ENCODE data around the gene BGLAP.
A peak's percentile ranks its signal among the peaks of the same experiment; 100 is the strongest.

The BGLAP gene

GRCh38 chr1:156228501-156228900 lies 13.5 kb upstream of the BGLAP start:
- no peak for DNase-seq

- no peak for DNase-seq
Observed at GRCh38 chr1:156229809-156230472, 12.0 kb upstream of the BGLAP start.

DNA sequence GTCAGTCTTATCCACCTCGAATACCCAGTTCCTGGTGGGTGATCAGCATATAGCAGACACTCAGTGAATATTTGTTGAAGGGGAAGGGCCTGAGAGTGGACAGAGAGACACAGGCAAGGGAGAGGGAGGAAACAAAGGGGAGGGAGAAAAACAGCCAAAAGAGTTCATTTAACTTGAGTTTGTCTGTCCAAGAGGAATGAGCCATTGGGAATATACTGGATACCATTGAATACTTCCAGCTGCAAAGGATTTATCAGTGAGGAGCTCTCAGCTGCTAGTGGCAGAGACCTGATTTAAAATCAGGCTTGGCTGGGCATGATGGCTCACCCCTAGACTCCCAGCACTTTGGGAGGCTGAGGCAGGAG lies 11.5 kb upstream of the BGLAP start:
- no peak for DNase-seq

GRCh38 chr1:156232201-156232894 lies 9.6 kb upstream of the BGLAP start:
- DNase-seq: no peak

GRCh38 chr1:156233426-156234127 lies 8.4 kb upstream of the BGLAP start:
- no peak for DNase-seq

- no peak for DNase-seq
Observed at GRCh38 chr1:156236164-156236563, 5.8 kb upstream of the BGLAP start.

DNA sequence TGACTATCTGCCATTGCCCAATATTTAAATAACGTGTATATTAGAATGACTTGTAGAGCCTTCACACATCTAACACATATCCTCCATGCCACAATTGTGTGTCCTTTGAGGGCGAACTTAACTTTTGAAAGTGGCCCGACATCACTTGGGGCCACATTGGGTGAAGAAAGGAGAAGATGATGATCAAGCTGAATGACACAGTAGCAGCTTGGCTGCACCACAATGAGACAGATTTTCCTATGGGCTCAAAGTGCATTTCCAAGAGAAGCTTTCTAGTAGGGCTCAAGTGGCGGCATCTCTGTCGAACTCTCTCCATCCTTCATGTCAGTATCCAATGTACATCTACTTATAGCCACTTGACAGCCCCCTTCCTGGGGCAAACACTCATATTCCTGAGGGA lies 3.7 kb upstream of the BGLAP start:
- DNase-seq: no peak

GRCh38 chr1:156241311-156241811 lies 623 bp upstream of the BGLAP start:
- DNase-seq: peak; percentile 60

DNA sequence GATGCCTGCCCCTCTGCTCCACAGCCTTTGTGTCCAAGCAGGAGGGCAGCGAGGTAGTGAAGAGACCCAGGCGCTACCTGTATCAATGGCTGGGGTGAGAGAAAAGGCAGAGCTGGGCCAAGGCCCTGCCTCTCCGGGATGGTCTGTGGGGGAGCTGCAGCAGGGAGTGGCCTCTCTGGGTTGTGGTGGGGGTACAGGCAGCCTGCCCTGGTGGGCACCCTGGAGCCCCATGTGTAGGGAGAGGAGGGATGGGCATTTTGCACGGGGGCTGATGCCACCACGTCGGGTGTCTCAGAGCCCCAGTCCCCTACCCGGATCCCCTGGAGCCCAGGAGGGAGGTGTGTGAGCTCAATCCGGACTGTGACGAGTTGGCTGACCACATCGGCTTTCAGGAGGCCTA lies 754 bp downstream of the BGLAP start:
- no peak for DNase-seq

DNA sequence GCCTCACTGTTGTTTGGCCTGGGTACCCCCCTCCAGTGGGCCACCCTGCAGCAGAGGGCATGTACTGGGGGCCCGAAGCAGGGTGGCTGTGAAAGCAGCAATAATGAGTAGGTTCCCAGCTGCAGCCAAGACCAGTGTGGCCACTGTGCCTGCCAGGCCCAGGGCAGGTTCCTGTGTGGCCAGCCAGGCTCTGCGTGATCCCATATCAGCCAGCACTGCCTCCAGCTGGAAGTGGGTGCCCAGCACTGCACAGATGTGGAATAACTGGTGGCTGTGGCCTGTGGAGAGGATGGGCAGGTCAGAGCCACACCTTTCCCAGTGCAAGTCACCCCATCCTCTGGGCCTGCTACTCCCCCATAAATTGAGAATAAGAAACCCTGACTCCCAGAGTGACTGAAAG lies 2.1 kb downstream of the BGLAP start:
- no peak for DNase-seq

DNA sequence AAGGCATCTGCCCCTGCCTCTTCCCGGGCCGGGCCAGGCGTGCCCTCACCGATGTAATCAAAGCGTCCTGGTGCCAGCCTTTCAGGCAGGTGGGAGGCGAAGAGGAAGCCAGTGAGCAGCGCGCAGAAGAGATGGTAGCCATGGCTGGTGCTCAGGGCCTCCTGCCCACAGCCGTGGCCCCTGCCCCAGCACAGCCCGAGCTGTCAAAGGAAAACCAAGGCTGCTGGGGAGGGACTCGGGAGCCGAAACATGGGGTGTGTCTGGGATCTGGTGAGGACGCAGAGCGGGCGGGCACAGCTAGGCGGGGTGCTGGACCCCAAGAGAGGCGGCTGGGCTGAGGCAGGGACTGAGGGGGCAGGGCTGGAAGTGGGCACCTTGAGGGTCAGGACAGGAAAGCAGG lies 2.7 kb downstream of the BGLAP start:
- no peak for DNase-seq

GRCh38 chr1:156245451-156246232 lies 3.7 kb downstream of the BGLAP start:
- peak; percentile 75 for DNase-seq

DNA sequence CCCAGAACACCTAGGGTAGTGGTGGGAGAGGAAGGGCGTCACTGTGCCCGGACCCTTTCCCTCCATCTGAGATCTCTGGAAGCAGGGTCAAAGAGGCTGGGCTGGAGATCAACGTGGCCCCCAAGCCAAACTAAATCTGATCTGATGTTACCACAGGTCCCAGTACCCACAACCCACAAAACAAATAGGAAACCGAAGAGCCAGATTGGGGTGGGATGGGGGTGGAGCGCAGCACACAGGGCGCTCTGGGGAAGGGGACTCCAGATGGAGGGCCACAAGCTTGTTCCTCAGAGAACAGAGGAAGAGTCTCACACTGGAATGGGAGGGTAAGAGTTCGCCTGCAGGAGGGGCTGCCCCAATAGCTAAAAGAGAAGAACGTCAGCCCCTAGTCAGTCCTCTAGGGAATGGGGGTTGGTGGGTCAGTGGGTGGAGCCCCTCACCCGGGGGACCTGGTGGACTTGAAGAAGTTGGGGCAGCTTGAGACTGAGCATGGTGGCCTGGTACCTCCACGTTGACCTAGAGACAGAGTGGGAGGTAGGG lies 4.3 kb downstream of the BGLAP start:
- peak; percentile 63 for DNase-seq

DNA sequence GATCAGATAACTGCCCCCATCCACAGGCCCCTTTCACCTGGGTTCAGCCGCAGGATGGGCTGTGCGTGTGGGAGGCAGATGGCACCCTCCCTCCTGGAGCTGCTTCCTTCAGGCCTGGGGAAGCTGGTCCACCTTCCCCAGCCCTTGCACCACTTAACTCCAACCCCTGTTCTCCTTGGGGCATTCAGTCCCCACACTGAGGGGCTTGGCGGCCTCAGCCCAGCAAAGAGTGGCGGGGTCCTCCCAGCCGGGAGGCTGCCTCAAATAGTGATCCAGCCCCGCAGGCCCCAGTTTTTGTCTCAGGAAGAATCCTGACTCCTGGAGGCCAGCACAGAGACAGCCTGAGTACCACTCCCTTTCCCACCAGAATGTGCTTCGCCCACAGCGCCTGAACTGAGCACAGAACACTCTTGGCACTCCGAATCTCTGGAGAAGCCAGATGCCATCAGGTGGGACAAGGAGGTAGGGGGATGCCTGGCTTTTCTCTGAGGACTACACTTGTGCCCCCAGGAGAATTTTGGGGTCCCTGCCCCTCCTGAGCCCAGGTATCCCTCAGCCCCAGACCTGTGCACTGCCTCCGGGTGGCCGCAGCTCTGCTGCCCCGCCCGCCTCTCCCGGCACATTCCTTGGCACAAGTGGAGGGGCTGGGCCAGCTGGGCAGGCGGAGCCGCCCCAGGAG lies 4.9 kb downstream of the BGLAP start:
- DNase-seq: no peak

- no peak for DNase-seq
Observed at GRCh38 chr1:156247460-156248322, 5.7 kb downstream of the BGLAP start, which contains the start of gene PAQR6. PAQR6 (minus strand) TSS chr1:156248056; CDS start chr1:156246731, 1,325 bp downstream.

DNA sequence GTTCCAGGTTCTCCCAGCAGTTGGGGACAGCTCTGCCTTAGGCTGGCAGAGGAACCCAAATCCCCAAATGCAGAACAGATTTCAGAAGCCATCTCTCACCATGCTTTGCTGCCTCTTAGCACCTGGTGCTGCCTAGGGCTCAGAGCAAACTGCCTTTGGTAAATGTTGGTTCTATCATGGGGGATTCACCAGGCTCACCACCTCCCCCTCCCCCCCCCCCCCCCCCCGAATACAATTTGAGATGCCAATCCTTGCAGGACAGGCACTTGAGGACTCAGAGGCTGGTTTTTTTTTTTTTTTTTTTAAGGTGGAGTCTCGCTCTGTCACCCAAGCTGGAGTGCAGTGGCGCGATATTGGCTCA lies 6.3 kb downstream of the BGLAP start:
- no peak for DNase-seq

DNA sequence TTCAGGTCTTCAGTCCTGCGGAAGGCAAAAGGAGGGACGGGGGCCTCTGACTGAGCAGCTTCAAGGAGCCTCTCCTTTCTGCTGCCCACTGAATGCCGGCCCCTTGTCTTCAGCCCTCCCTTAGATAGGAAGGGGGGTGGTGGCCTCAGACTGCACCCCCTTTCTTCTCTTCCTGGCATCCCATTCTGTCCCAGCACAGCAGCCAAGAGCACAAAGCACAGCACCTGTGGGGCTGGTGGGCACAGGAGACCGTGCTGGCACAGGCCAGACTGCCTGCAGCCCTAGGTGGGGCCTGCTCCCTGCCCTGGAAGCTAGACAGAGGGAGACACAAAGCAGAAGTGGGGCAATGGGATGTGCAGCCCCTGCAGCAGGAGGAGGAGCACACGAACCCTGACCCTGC lies 7.6 kb downstream of the BGLAP start:
- DNase-seq: no peak

- no peak for DNase-seq
Observed at GRCh38 chr1:156251527-156251926, 9.5 kb downstream of the BGLAP start.

DNA sequence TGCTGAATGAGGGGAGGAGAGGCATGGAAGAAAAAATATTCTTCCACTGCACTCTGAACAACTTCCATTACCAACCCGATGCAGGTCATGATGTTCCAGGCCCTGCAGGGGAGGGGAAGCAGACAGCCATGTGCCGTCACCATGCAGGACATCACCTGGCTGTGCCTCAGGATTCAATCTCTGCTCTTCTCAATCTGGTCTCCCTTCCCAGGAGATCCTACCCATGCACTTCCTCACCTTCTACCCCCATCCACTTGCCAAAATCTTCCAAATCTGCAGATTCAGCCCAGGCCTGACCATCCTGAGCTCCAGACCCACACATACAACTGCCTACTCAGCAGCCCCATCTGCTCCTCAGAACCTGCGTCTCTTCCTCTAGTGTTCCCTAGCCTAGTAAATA lies 11.7 kb downstream of the BGLAP start:
- no peak for DNase-seq

DNA sequence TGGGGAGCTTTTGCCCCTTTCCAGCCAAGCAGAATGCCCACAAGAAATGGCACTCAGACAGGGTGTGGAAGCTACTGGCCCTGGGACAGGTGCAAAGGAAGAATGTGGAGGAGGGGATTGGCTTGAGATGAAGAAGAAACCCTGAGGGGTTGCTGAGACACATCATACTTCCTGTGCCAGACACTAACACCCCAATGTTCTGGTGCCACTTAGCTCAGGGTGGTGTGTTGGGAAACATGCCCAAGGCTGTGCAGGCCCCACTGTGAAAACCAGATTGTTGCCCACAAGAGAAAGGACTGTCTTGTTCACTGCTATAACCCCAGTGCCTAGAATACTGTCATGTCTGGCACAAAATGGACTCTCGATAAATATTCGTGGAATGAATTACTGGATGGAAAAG lies 15.7 kb downstream of the BGLAP start:
- no peak for DNase-seq

- DNase-seq: no peak
Observed at GRCh38 chr1:156258859-156259258, 16.9 kb downstream of the BGLAP start.

All from activated CD8-positive, alpha-beta memory T cell treated with anti-CD3 and anti-CD28 coated beads, Interleukin-2, amount 50 U/mL, for 48 hours (primary cell).